ENCODE measurements around the gene ATG101. TPM values are rescaled to one million over a fixed set of nuclear protein-coding genes. Genes with fewer than 3 reads are reported as not detected.
"Not testable (repeated sequence)": the region's sequence is repeated elsewhere in the genome, so short reads cannot be mapped to it uniquely, and the experiment has no call there.

ATG101 gene
- total and polyA plus RNA-seq, 4 donors, result 19.7 to 37.8 (median 33.7) TPM

- Histone ChIP-seq H3K4me3 (ENCODE audit: low read depth, low read length) (no peak overlapping the region), H3K27ac (ENCODE audit: low read depth, low read length) (no peak overlapping the region), H3K36me3 (ENCODE audit: control insufficient read depth, insufficient read depth, low read length) (no peaks in the 10 kb centered on the region), H3K4me1 (ENCODE audit: control insufficient read depth, insufficient read depth, low read length) (no peaks in the 10 kb centered on the region), H3K27me3 (ENCODE audit: control insufficient read depth, insufficient read depth, low read length) (peaks cover 8% of the 10 kb centered on the region), H3K9me3 (ENCODE audit: control insufficient read depth, insufficient read depth, low read length) (no peaks in the 10 kb centered on the region)
- WGBS (ENCODE audit: insufficient coverage), result 62% methylated on average over 5 of the region's 7 CpGs
- no peak for DNase-seq (ENCODE audit: low read depth in 4 of 6, low spot score in 6 of 6)
Measured at GRCh38 chr12:52093346-52093745, 23.6 kb downstream of the ATG101 start.

GRCh38 chr12:52096332-52097044, 26.7 kb downstream of the ATG101 start:
- H3K4me3 ChIP-seq (ENCODE audit: low read depth, low read length), result no peak overlapping the region
- no peaks in the 10 kb centered on the region for H3K4me1 ChIP-seq (ENCODE audit: control insufficient read depth, insufficient read depth, low read length)
- H3K9me3 ChIP-seq (ENCODE audit: control insufficient read depth, insufficient read depth, low read length), result no peaks in the 10 kb centered on the region
- H3K36me3 ChIP-seq (ENCODE audit: control insufficient read depth, insufficient read depth, low read length), result no peaks in the 10 kb centered on the region
- peaks cover 5% of the 10 kb centered on the region for H3K27me3 ChIP-seq (ENCODE audit: control insufficient read depth, insufficient read depth, low read length)
- WGBS (ENCODE audit: insufficient coverage), result no CpG with 5 or more reads among the region's 15 CpGs
- H3K27ac ChIP-seq (ENCODE audit: low read depth, low read length), result no peak overlapping the region
- DNase-seq (ENCODE audit: low read depth in 4 of 6, low spot score in 6 of 6), result no peak

GRCh38 chr12:52097045-52097666, 27.4 kb downstream of the ATG101 start:
- no peak for DNase-seq (ENCODE audit: low read depth in 4 of 6, low spot score in 6 of 6)
- Histone ChIP-seq H3K27me3 (ENCODE audit: control insufficient read depth, insufficient read depth, low read length) (peaks cover 5% of the 10 kb centered on the region), H3K4me3 (ENCODE audit: low read depth, low read length) (no peak overlapping the region), H3K36me3 (ENCODE audit: control insufficient read depth, insufficient read depth, low read length) (no peaks in the 10 kb centered on the region), H3K4me1 (ENCODE audit: control insufficient read depth, insufficient read depth, low read length) (no peaks in the 10 kb centered on the region), H3K27ac (ENCODE audit: low read depth, low read length) (no peak overlapping the region), H3K9me3 (ENCODE audit: control insufficient read depth, insufficient read depth, low read length) (no peaks in the 10 kb centered on the region)
- WGBS (ENCODE audit: insufficient coverage), result 76% methylated on average over 5 of the region's 21 CpGs

- not testable (repeated sequence) for H3K36me3 ChIP-seq (ENCODE audit: control insufficient read depth, insufficient read depth, low read length); H3K27ac ChIP-seq (ENCODE audit: low read depth, low read length); H3K4me1 ChIP-seq (ENCODE audit: control insufficient read depth, insufficient read depth, low read length); H3K27me3 ChIP-seq (ENCODE audit: control insufficient read depth, insufficient read depth, low read length); H3K9me3 ChIP-seq (ENCODE audit: control insufficient read depth, insufficient read depth, low read length); H3K4me3 ChIP-seq (ENCODE audit: low read depth, low read length); DNase-seq (ENCODE audit: low read depth in 4 of 6, low spot score in 6 of 6)
- 78% methylated on average over 4 of the region's 10 CpGs for WGBS (ENCODE audit: insufficient coverage)
Measured at GRCh38 chr12:52104431-52105089, 34.8 kb downstream of the ATG101 start.

GRCh38 chr12:52116222-52117125, 46.7 kb downstream of the ATG101 start:
- 60% methylated on average over 16 of the region's 18 CpGs for whole genome bisulfite sequencing (ENCODE audit: insufficient coverage)
- not testable (repeated sequence) for H3K9me3 ChIP-seq (ENCODE audit: control insufficient read depth, insufficient read depth, low read length); H3K4me1 ChIP-seq (ENCODE audit: control insufficient read depth, insufficient read depth, low read length); H3K27ac ChIP-seq (ENCODE audit: low read depth, low read length); DNase-seq (ENCODE audit: low read depth in 4 of 6, low spot score in 6 of 6); H3K36me3 ChIP-seq (ENCODE audit: control insufficient read depth, insufficient read depth, low read length); H3K4me3 ChIP-seq (ENCODE audit: low read depth, low read length); H3K27me3 ChIP-seq (ENCODE audit: control insufficient read depth, insufficient read depth, low read length)

- 84% methylated on average over 20 of the region's 20 CpGs for WGBS (ENCODE audit: insufficient coverage)
- H3K27me3 ChIP-seq (ENCODE audit: control insufficient read depth, insufficient read depth, low read length); H3K9me3 ChIP-seq (ENCODE audit: control insufficient read depth, insufficient read depth, low read length); H3K4me1 ChIP-seq (ENCODE audit: control insufficient read depth, insufficient read depth, low read length); H3K36me3 ChIP-seq (ENCODE audit: control insufficient read depth, insufficient read depth, low read length); H3K27ac ChIP-seq (ENCODE audit: low read depth, low read length); DNase-seq (ENCODE audit: low read depth in 4 of 6, low spot score in 6 of 6); H3K4me3 ChIP-seq (ENCODE audit: low read depth, low read length): not testable (repeated sequence)
Measured at GRCh38 chr12:52117806-52118475, 48.2 kb downstream of the ATG101 start.

GRCh38 chr12:52119398-52120254, 49.8 kb downstream of the ATG101 start:
- no peaks in the 10 kb centered on the region for H3K9me3 ChIP-seq (ENCODE audit: control insufficient read depth, insufficient read depth, low read length)
- no peak for DNase-seq (ENCODE audit: low read depth in 4 of 6, low spot score in 6 of 6)
- H3K4me1 ChIP-seq (ENCODE audit: control insufficient read depth, insufficient read depth, low read length), result peaks cover 6% of the 10 kb centered on the region
- 42% methylated on average over 17 of the region's 23 CpGs for WGBS (ENCODE audit: insufficient coverage)
- no peak overlapping the region for H3K4me3 ChIP-seq (ENCODE audit: low read depth, low read length)
- H3K36me3 ChIP-seq (ENCODE audit: control insufficient read depth, insufficient read depth, low read length), result no peaks in the 10 kb centered on the region
- no peak overlapping the region for H3K27ac ChIP-seq (ENCODE audit: low read depth, low read length)
- H3K27me3 ChIP-seq (ENCODE audit: control insufficient read depth, insufficient read depth, low read length), result no peaks in the 10 kb centered on the region

GRCh38 chr12:52120951-52121823, 51.4 kb downstream of the ATG101 start:
- Histone ChIP-seq H3K4me3 (ENCODE audit: low read depth, low read length) (no peak overlapping the region), H3K27ac (ENCODE audit: low read depth, low read length) (no peak overlapping the region), H3K9me3 (ENCODE audit: control insufficient read depth, insufficient read depth, low read length) (no peaks in the 10 kb centered on the region), H3K36me3 (ENCODE audit: control insufficient read depth, insufficient read depth, low read length) (no peaks in the 10 kb centered on the region), H3K4me1 (ENCODE audit: control insufficient read depth, insufficient read depth, low read length) (peaks cover 11% of the 10 kb centered on the region), H3K27me3 (ENCODE audit: control insufficient read depth, insufficient read depth, low read length) (no peaks in the 10 kb centered on the region)
- 71% methylated on average over 13 of the region's 19 CpGs for WGBS (ENCODE audit: insufficient coverage)
- DNase-seq (ENCODE audit: low read depth in 4 of 6, low spot score in 6 of 6), result no peak
